ENCODE results near the gene GPX4. TPM values are rescaled to one million over a fixed set of nuclear protein-coding genes. Genes with fewer than 3 reads are reported as not detected.

The GPX4 gene
- polyA plus RNA-seq, 1 donor = 224 TPM

GRCh38 chr19:1129535-1129934 lies 25.7 kb downstream of the GPX4 start:
- DNase-seq = no peak

GRCh38 chr19:1130771-1131717 lies 27.2 kb downstream of the GPX4 start:
- DNase-seq = no peak

GRCh38 chr19:1131718-1132551 lies 28.1 kb downstream of the GPX4 start:
- no peak for DNase-seq

GRCh38 chr19:1132552-1133383 lies 29.0 kb downstream of the GPX4 start:
- DNase-seq = no peak

GRCh38 chr19:1133471-1133929 lies 29.7 kb downstream of the GPX4 start:
- no peak for DNase-seq

GRCh38 chr19:1134431-1134830 lies 30.6 kb downstream of the GPX4 start:
- no peak for DNase-seq

- DNase-seq = no peak
These were observed 31.7 kb downstream of the GPX4 start for GRCh38 chr19:1135454-1135853.

- DNase-seq = no peak
These were observed 32.4 kb downstream of the GPX4 start for GRCh38 chr19:1136201-1136600.

GRCh38 chr19:1136621-1137317 lies 33.0 kb downstream of the GPX4 start:
- no peak for DNase-seq

GRCh38 chr19:1138121-1138520 lies 34.3 kb downstream of the GPX4 start:
- no peak for DNase-seq

GRCh38 chr19:1139126-1139525 lies 35.3 kb downstream of the GPX4 start:
- DNase-seq = no peak

GRCh38 chr19:1140272-1141027 lies 36.7 kb downstream of the GPX4 start:
- no peak for DNase-seq

- no peak for DNase-seq
These were observed 38.1 kb downstream of the GPX4 start for GRCh38 chr19:1141944-1142343.

GRCh38 chr19:1143828-1144399 lies 40.1 kb downstream of the GPX4 start:
- no peak for DNase-seq

GRCh38 chr19:1144741-1145140 lies 40.9 kb downstream of the GPX4 start:
- no peak for DNase-seq

- DNase-seq = no peak
These were observed 42.0 kb downstream of the GPX4 start for GRCh38 chr19:1145635-1146411.

- peak; percentile 45 for DNase-seq
These were observed 42.6 kb downstream of the GPX4 start for GRCh38 chr19:1146412-1146699.

GRCh38 chr19:1146858-1147780 lies 43.3 kb downstream of the GPX4 start:
- DNase-seq = no peak
